Activated CD8-positive, alpha-beta memory T cell treated with anti-CD3 and anti-CD28 coated beads, Interleukin-2, amount 50 U/mL, for 1 hour (primary cell): ENCODE results near the gene MSI2.

ENCODE experiments used
- DNase-seq: peaks from one replicate; pipeline ENCODE4 v3.0.0-alpha.2; 2020; ENCODE audit errors: extremely low read depth

Gene MSI2

GRCh38 chr17:57678393-57678792, 422.1 kb downstream of the MSI2 start:
- no peak for DNase-seq

- no peak for DNase-seq
These were observed 423.0 kb downstream of the MSI2 start for GRCh38 chr17:57679356-57679755.

- DNase-seq, result no peak
These were observed 423.8 kb downstream of the MSI2 start for GRCh38 chr17:57679906-57680695.

- no peak for DNase-seq
These were observed 426.4 kb downstream of the MSI2 start for GRCh38 chr17:57682701-57683100.

- no peak for DNase-seq
These were observed 428.6 kb downstream of the MSI2 start for GRCh38 chr17:57684711-57685498.

GRCh38 chr17:57685499-57686132, 429.3 kb downstream of the MSI2 start:
- DNase-seq, result no peak

GRCh38 chr17:57687642-57688041, 431.3 kb downstream of the MSI2 start:
- DNase-seq, result no peak

- DNase-seq, result no peak
These were observed 432.9 kb downstream of the MSI2 start for GRCh38 chr17:57689254-57689653.

GRCh38 chr17:57691939-57692338, 435.6 kb downstream of the MSI2 start:
- no peak for DNase-seq

GRCh38 chr17:57692770-57693169, 436.4 kb downstream of the MSI2 start:
- no peak for DNase-seq

GRCh38 chr17:57694051-57694450, 437.7 kb downstream of the MSI2 start:
- DNase-seq, result no peak

GRCh38 chr17:57696050-57696449, 439.7 kb downstream of the MSI2 start:
- no peak for DNase-seq

GRCh38 chr17:57697197-57697596, 440.9 kb downstream of the MSI2 start:
- DNase-seq, result no peak

GRCh38 chr17:57697891-57698711, 441.8 kb downstream of the MSI2 start:
- DNase-seq, result no peak

GRCh38 chr17:57699751-57700219, 443.5 kb downstream of the MSI2 start:
- no peak for DNase-seq

- no peak for DNase-seq
These were observed 444.8 kb downstream of the MSI2 start for GRCh38 chr17:57701124-57701523.

- no peak for DNase-seq
These were observed 446.9 kb downstream of the MSI2 start for GRCh38 chr17:57703273-57703672.

- DNase-seq, result no peak
These were observed 448.1 kb downstream of the MSI2 start for GRCh38 chr17:57704448-57704847.

- no peak for DNase-seq
These were observed 449.8 kb downstream of the MSI2 start for GRCh38 chr17:57705921-57706695.

GRCh38 chr17:57706761-57707160, 450.4 kb downstream of the MSI2 start:
- DNase-seq, result no peak

GRCh38 chr17:57707892-57708291, 451.6 kb downstream of the MSI2 start:
- no peak for DNase-seq
